Stimulated activated naive B cell treated with anti-CD40 and anti-IgM and Interleukin-4, amounts not matched to agents 10 μg/mL and 1 μg/mL and 100 μg/mL, for 72 hours (primary cell): Measurements from ENCODE around the gene LYPD4.
"Not testable (repeated sequence)": the region's sequence is repeated elsewhere in the genome, so short reads cannot be mapped to it uniquely, and the experiment has no call there.

Experiments
- ATAC-seq, 2 donors: fragments of 150-1000 bp; cut with Tn5 transposase; replicated peaks; 2 replicates each; pipeline ENCODE4 v1.10.0; 2021; ENCODE audit warnings: moderate library complexity in 1 of 2
- DNase-seq: peaks from one replicate; pipeline ENCODE4 v3.0.0; 2021
- H3K27ac Mint-ChIP-seq: one replicate; pipeline ENCODE4 v1.8.0; 2022; ENCODE audit warnings: mild to moderate bottlenecking, mixed read lengths
- H3K27me3 Mint-ChIP-seq, 2 donors: one replicate each; pipeline ENCODE4 v1.8.0; 2022; ENCODE audit warnings: mixed read lengths in 2 of 2
- H3K36me3 Mint-ChIP-seq, 2 donors: one replicate each; pipeline ENCODE4 v1.8.0; 2022; ENCODE audit warnings: mixed read lengths in 2 of 2, mild to moderate bottlenecking in 1 of 2
- H3K4me1 Mint-ChIP-seq, 2 donors: one replicate each; pipeline ENCODE4 v1.8.0; 2022; ENCODE audit warnings: mixed read lengths in 2 of 2, mild to moderate bottlenecking in 1 of 2
- H3K4me3 Mint-ChIP-seq, 2 donors: one replicate each; pipeline ENCODE4 v1.8.0; 2022; ENCODE audit warnings: mild to moderate bottlenecking in 2 of 2, mixed read lengths in 2 of 2, moderate library complexity in 1 of 2
- H3K9me3 Mint-ChIP-seq, 2 donors: one replicate each; pipeline ENCODE4 v1.8.0; 2022; ENCODE audit warnings: mixed read lengths in 2 of 2, mild to moderate bottlenecking in 1 of 2

LYPD4 gene

DNA sequence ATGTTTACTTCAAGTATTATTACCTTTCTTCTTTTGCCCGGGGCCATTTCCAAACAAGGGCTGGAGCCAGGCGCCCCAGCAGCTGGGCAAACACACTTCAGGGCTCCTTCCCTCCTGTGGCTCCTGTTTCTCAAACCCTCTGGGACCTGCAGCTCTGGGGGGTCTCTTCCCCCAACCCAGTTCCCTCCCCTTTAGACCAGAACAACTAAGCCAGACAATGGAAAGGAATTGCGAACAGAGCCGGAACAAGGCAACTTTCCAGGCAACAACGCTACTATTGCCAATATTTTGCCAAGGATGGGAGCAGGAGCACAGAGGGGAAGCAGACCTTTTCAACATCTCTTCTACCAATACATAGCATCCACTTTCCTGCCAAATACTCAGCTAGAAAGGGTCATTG lies 55.4 kb downstream of the LYPD4 start:
- Mint-ChIP-seq H3K27me3 (peaks cover 27 to 37% of the 10 kb centered on the region in 2 donors), H3K4me1 (peaks cover 17 to 25% of the 10 kb centered on the region in 2 donors)
- H3K9me3 Mint-ChIP-seq, ATAC-seq, H3K36me3 Mint-ChIP-seq, H3K27ac Mint-ChIP-seq, DNase-seq, H3K4me3 Mint-ChIP-seq: not testable (repeated sequence)

DNA sequence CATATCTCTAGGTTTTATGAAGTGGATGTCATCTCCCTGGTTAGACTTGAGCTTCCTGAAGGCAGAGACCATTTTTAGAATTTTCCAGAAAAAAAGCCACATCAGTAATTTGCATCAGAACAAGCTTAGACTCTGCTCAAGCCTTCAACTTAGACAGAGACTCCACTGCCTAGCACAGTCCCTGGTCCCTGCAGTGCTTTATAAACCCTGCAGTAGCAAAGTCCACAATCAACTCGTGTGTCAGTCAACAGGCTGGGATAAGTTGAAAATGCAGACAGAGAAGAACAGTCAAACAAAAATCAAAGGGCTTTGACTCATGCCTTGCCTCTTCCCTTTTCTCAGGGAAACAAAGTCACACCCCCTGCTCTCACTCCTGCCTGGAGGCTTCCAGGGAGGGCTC lies 56.0 kb downstream of the LYPD4 start:
- not testable (repeated sequence) for H3K27ac Mint-ChIP-seq, H3K36me3 Mint-ChIP-seq, H3K4me3 Mint-ChIP-seq, ATAC-seq, H3K9me3 Mint-ChIP-seq, DNase-seq
- peaks cover 18 to 30% of the 10 kb centered on the region in 2 donors for H3K4me1 Mint-ChIP-seq
- H3K27me3 Mint-ChIP-seq = peaks cover 27 to 37% of the 10 kb centered on the region in 2 donors
